WTC11 (cell line): ENCODE data around the gene LAMC3. TPM values are rescaled to one million over a fixed set of nuclear protein-coding genes. Genes with fewer than 3 reads are reported as not detected.

Source experiments
- ATAC-seq: fragments of 200-7000 bp; cut with Tn5 transposase; 2 replicates; pipeline ENCODE4 v1.10.0; 2021; ENCODE audit warnings: mild to moderate bottlenecking, moderate library complexity
- CTCF ChIA-PET: fragments of 300-600 bp; sonication (Branson Sonifier 250); formaldehyde crosslinking; loops from one replicate; lab custom pipeline; 2021; ENCODE audit warnings: antibody characterized with exemption; lab: Charles Lee
- POLR2A ChIA-PET: fragments of 350-600 bp; sonication (Branson Sonifier 250); formaldehyde crosslinking; loops from one replicate; lab custom pipeline; 2021; ENCODE audit warnings: antibody characterized with exemption; lab: Charles Lee
- DNase-seq: peaks from one replicate; pipeline ENCODE4 v3.0.0; 2021; ENCODE audit warnings: low spot score
- H3K27ac Mint-ChIP-seq: 2 replicates; pipeline ENCODE4 v1.8.0; 2021; ENCODE audit warnings: mixed read lengths
- H3K27me3 Mint-ChIP-seq: 2 replicates; pipeline ENCODE4 v1.8.0; 2021; ENCODE audit warnings: low read depth, mild to moderate bottlenecking, moderate library complexity, mixed read lengths
- H3K36me3 Mint-ChIP-seq: 2 replicates; pipeline ENCODE4 v1.8.0; 2021; ENCODE audit warnings: mixed read lengths
- H3K4me1 Mint-ChIP-seq: 2 replicates; pipeline ENCODE4 v1.8.0; 2022; ENCODE audit warnings: mixed read lengths
- H3K4me3 Mint-ChIP-seq: 2 replicates; pipeline ENCODE4 v1.8.0; 2021; ENCODE audit warnings: mild to moderate bottlenecking, moderate library complexity, mixed read lengths
- H3K9me3 Mint-ChIP-seq: 2 replicates; pipeline ENCODE4 v1.8.0; 2021; ENCODE audit warnings: mixed read lengths
- CREM ChIP-seq: sonication (generic); formaldehyde crosslinking; IDR thresholded peaks from 2 replicates; pipeline ENCODE4 v1.8.1; 2022; ENCODE audit warnings: mild to moderate bottlenecking, missing genetic modification reagents, moderate library complexity
- ESRRA ChIP-seq: sonication (generic); formaldehyde crosslinking; IDR thresholded peaks from 2 replicates; pipeline ENCODE4 v1.8.1; 2022; ENCODE audit warnings: mild to moderate bottlenecking, missing genetic modification reagents, borderline replicate concordance
- FOXP1 ChIP-seq: sonication (generic); formaldehyde crosslinking; IDR thresholded peaks from 2 replicates; pipeline ENCODE4 v1.8.0; 2022; ENCODE audit warnings: missing genetic modification reagents, mild to moderate bottlenecking, moderate library complexity, borderline replicate concordance
- FOXP4 ChIP-seq: sonication (generic); formaldehyde crosslinking; IDR thresholded peaks from 2 replicates; pipeline ENCODE4 v1.8.0; 2022; ENCODE audit warnings: mild to moderate bottlenecking, missing genetic modification reagents
- GRHL2 ChIP-seq: fragments of 250-450 bp; sonication (Bioruptor Pico); IDR thresholded peaks from 2 replicates; pipeline ENCODE4 v1.8.0; 2022; ENCODE audit warnings: mild to moderate bottlenecking, moderate library complexity; ENCODE audit not compliant: insufficient replicate concordance, severe bottlenecking
- IRF1 ChIP-seq: sonication (generic); formaldehyde crosslinking; IDR thresholded peaks from 2 replicates; pipeline ENCODE4 v1.8.0; 2023; ENCODE audit warnings: missing genetic modification reagents
- JUN ChIP-seq: sonication (generic); formaldehyde crosslinking; IDR thresholded peaks from 2 replicates; pipeline ENCODE4 v1.8.0; 2023; ENCODE audit warnings: mild to moderate bottlenecking, missing genetic modification reagents
- MLX ChIP-seq: sonication (generic); formaldehyde crosslinking; IDR thresholded peaks from 2 replicates; pipeline ENCODE4 v1.8.1; 2023; ENCODE audit warnings: mild to moderate bottlenecking, missing genetic modification reagents, moderate library complexity
- MXD4 ChIP-seq: fragments of 250-450 bp; sonication (Bioruptor Pico); IDR thresholded peaks from 2 replicates; pipeline ENCODE4 v1.8.0; 2021; ENCODE audit warnings: mild to moderate bottlenecking, moderate library complexity, borderline replicate concordance
- NFE2L1 ChIP-seq: sonication (generic); formaldehyde crosslinking; IDR thresholded peaks from 2 replicates; pipeline ENCODE4 v1.8.1; 2023; ENCODE audit warnings: missing genetic modification reagents
- NR1H2 ChIP-seq: sonication (generic); formaldehyde crosslinking; IDR thresholded peaks from 2 replicates; pipeline ENCODE4 v1.9.0; 2021; ENCODE audit warnings: mild to moderate bottlenecking, moderate library complexity, missing genetic modification reagents
- PRDM15 ChIP-seq: sonication (generic); formaldehyde crosslinking; IDR thresholded peaks from 2 replicates; pipeline ENCODE4 v1.8.0; 2022; ENCODE audit warnings: missing genetic modification reagents
- RELA ChIP-seq: sonication (generic); formaldehyde crosslinking; IDR thresholded peaks from 2 replicates; pipeline ENCODE4 v1.8.1; 2022; ENCODE audit warnings: missing genetic modification reagents, mild to moderate bottlenecking, borderline replicate concordance
- SMAD4 ChIP-seq: sonication (generic); formaldehyde crosslinking; IDR thresholded peaks from 2 replicates; pipeline ENCODE4 v1.8.0; 2022; ENCODE audit warnings: mild to moderate bottlenecking, missing genetic modification reagents
- TEAD1 ChIP-seq: sonication (generic); formaldehyde crosslinking; IDR thresholded peaks from 2 replicates; pipeline ENCODE4 v1.8.0; 2022; ENCODE audit warnings: mild to moderate bottlenecking, missing genetic modification reagents
- USF1 ChIP-seq: sonication (generic); formaldehyde crosslinking; IDR thresholded peaks from 2 replicates; pipeline ENCODE4 v1.8.0; 2022; ENCODE audit warnings: mild to moderate bottlenecking, missing genetic modification reagents
- USF2 ChIP-seq: sonication (generic); formaldehyde crosslinking; IDR thresholded peaks from 2 replicates; pipeline ENCODE4 v1.8.1; 2023; ENCODE audit warnings: mild to moderate bottlenecking, missing genetic modification reagents, moderate library complexity
- ZNF121 ChIP-seq: sonication (generic); formaldehyde crosslinking; IDR thresholded peaks from 2 replicates; pipeline ENCODE4 v1.8.0; 2023; ENCODE audit warnings: missing genetic modification reagents
- ZNF281 ChIP-seq: sonication (generic); formaldehyde crosslinking; IDR thresholded peaks from 2 replicates; pipeline ENCODE4 v1.8.0; 2023; ENCODE audit warnings: mild to moderate bottlenecking, missing genetic modification reagents
- ZNF396 ChIP-seq: fragments of 250-450 bp; sonication (Bioruptor Pico); IDR thresholded peaks from 2 replicates; pipeline ENCODE4 v1.8.0; 2021; ENCODE audit warnings: mild to moderate bottlenecking, moderate library complexity, borderline replicate concordance
- ZNF512 ChIP-seq: sonication (generic); formaldehyde crosslinking; IDR thresholded peaks from 2 replicates; pipeline ENCODE4 v1.8.1; 2022; ENCODE audit warnings: missing genetic modification reagents, borderline replicate concordance
- ZNF671 ChIP-seq: fragments of 250-450 bp; sonication (Bioruptor Pico); IDR thresholded peaks from 2 replicates; pipeline ENCODE4 v1.8.0; 2021; ENCODE audit warnings: mild to moderate bottlenecking
- total RNA-seq: library from RNA; stranded (reverse); gene quantifications from 3 replicates; pipeline ENCODE4 v1.2.3, GENCODE V29; 2021

LAMC3 gene
- total RNA-seq, 1 experiment from 2014 or later: 50.9 TPM

- Mint-ChIP-seq H3K27ac (peak overlapping the region; percentile 84), H3K36me3 (peaks cover 2% of the 10 kb centered on the region; the same call in 1 of the 2 replicates), H3K4me3 (peak overlapping the region; percentile 79), H3K9me3 (no peaks in the 10 kb centered on the region), H3K4me1 (peaks cover 48% of the 10 kb centered on the region), H3K27me3 (peaks cover 6% of the 10 kb centered on the region)
- ATAC-seq (no peak), DNase-seq (no peak)
- ChIA-PET CTCF (interaction anchor here (0.6 to 4.1 kb wide), 9 partner anchors 12 to 239 kb away, joined by 3 to 18 read pairs (median 4); partner anchors contain the start of gene NUP214), POLR2A (interaction anchor here (0.6 to 2.1 kb wide), 5 partner anchors 8 to 344 kb away, joined by 3 to 22 read pairs (median 3); partner anchors contain the start of gene NUP214)
- TF ChIP-seq TEAD1 (CRISPR knock-in tag) (no peak), SMAD4 (no peak), ZNF671 (CRISPR knock-in tag) (no peak), ZNF396 (CRISPR knock-in tag) (no peak), IRF1 (CRISPR knock-in tag) (no peak), FOXP4 (no peak), MLX (no peak), MXD4 (CRISPR knock-in tag) (no peak), USF2 (CRISPR knock-in tag) (no peak), GRHL2 (CRISPR knock-in tag) (no peak), PRDM15 (CRISPR knock-in tag) (no peak), USF1 (0 out of 2 replicates have a peak, but pooled peaks have one; percentile 21), ESRRA (CRISPR knock-in tag) (no peak), ZNF121 (CRISPR knock-in tag) (no peak), ZNF281 (CRISPR knock-in tag) (0 out of 2 replicates have a peak, but pooled peaks have one; percentile 57), RELA (CRISPR knock-in tag) (no peak), NR1H2 (no peak), NFE2L1 (CRISPR knock-in tag) (0 out of 2 replicates have a peak, but pooled peaks have one; percentile 28), ZNF512 (CRISPR knock-in tag) (no peak), FOXP1 (CRISPR knock-in tag) (no peak), JUN (CRISPR knock-in tag) (no peak), CREM (CRISPR knock-in tag) (no peak)
Observed at GRCh38 chr9:131097126-131097947, 88.4 kb downstream of the LAMC3 start.
